Skeletal muscle satellite cell (primary cell): ENCODE results near the gene AS3MT. TPM values are rescaled to one million over a fixed set of nuclear protein-coding genes. Genes with fewer than 3 reads are reported as not detected.

ENCODE experiments used
- H3K27me3 ChIP-seq: 2 replicates; pipeline ENCODE4 v1.7.0; 2013; ENCODE audit warnings: low read length; ENCODE audit not compliant: control insufficient read depth, insufficient read depth
- H3K36me3 ChIP-seq: 2 replicates; pipeline ENCODE4 v1.7.0; 2013; ENCODE audit warnings: mild to moderate bottlenecking, control low read depth, low read length; ENCODE audit not compliant: insufficient read depth
- H3K4me1 ChIP-seq: 2 replicates; pipeline ENCODE4 v1.7.0; 2013; ENCODE audit warnings: low read length; ENCODE audit not compliant: control insufficient read depth, insufficient read depth
- H3K4me2 ChIP-seq: 2 replicates; pipeline ENCODE4 v1.7.0; 2013; ENCODE audit warnings: mild to moderate bottlenecking, low read length
- H3K4me3 ChIP-seq: 2 replicates; pipeline ENCODE4 v1.7.0; 2013; ENCODE audit warnings: low read length
- H3K9ac ChIP-seq: 2 replicates; pipeline ENCODE4 v1.7.0; 2013; ENCODE audit warnings: mild to moderate bottlenecking, low read depth, low read length, moderate library complexity
- H3K9me3 ChIP-seq: replicated peaks from 2 replicates; pipeline ENCODE4 v1.7.0; 2013; ENCODE audit warnings: mild to moderate bottlenecking, control low read depth, low read length
- small RNA-seq: library from RNA; depleted of rRNA; stranded (forward); fragments of <200 nt; gene quantifications from one replicate; pipeline ENCODE3, GENCODE V24; 2012

AS3MT gene

DNA sequence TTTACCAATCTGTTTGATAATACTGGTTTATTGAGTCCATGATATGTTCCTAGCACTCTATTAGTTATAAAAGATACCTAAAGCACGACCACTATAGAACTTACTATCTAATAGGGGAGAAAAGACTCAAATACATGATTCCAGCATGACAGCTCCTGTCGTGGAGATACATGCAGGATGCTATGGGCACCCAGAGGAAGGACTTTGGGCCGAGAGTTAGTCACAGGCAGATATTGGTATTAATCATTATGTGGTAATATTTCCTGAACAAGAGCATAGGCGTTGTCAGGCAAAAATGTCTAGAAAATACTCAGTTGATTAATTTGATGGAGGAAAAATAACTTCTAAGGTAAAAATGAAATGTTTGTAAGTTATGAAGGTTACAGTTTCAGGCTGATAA is 80.6 kb downstream of the AS3MT start:
- Histone ChIP-seq H3K4me1 (no peaks in the 10 kb centered on the region), H3K4me3 (no peak overlapping the region), H3K9ac (no peak overlapping the region), H3K36me3 (no peaks in the 10 kb centered on the region), H3K27me3 (no peaks in the 10 kb centered on the region), H3K9me3 (no peaks in the 10 kb centered on the region), H3K4me2 (no peak overlapping the region)

DNA sequence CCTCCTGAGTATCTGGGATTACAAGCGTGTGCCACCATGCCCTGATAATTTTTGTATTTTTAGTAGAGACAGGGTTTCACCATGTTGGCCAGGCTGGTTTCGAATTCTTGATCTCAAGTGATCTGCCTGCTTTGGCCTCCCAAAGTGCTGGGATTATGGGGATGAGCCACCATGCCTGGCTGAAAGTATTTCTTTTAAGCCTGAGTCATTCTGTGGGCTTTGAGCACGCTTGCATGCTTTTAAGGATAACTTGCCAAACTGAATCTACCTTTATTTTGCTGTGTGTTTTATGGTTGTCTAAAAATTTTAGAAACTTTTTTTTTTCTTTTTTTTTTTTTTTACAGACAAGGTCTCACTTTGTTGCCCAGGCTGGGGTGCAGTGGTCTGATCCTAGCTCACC is 82.0 kb downstream of the AS3MT start:
- Histone ChIP-seq H3K9ac (no peak overlapping the region), H3K9me3 (no peaks in the 10 kb centered on the region), H3K4me3 (no peak overlapping the region), H3K4me2 (no peak overlapping the region), H3K27me3 (no peaks in the 10 kb centered on the region), H3K4me1 (no peaks in the 10 kb centered on the region), H3K36me3 (no peaks in the 10 kb centered on the region)

Small RNAs within 50 kb of the gene (small RNA-seq; reads per million reads assigned to genes)
- gene AS3MT (not detected), gene RF00026 (not detected)
